ENCODE data around the gene BST2.

DNA sequence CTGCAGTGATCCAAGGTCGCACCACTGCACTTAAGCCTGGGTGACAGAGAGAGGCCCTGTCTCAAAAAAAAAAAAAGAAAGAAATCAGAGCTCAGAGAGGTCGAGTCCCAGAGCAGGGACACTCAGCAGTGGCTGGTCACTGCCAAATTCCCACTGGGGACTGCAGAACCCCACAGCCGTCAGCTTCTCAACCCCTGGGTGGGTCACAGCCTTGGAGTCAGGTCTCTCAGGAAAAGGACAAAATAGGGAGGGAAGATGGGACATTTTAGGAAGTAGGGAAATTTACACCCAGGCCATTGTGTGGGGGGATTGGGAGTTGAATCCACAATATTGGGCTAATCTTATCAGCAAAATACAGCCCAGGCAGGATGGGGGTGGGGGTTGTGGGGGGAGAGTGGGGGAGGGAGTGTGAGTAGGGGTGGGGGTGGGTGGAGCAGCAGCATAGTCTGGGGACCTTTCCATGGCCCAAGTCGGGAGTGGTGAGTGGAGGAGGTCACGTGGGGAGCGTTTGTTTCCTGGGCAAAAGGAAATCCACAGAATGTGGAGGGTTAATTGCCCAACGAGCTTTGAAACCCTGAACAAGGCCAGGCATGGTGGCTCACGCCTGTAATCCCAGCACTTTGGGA lies 6.4 kb downstream of the BST2 start:
- TF ChIP-seq, protein P1, sequence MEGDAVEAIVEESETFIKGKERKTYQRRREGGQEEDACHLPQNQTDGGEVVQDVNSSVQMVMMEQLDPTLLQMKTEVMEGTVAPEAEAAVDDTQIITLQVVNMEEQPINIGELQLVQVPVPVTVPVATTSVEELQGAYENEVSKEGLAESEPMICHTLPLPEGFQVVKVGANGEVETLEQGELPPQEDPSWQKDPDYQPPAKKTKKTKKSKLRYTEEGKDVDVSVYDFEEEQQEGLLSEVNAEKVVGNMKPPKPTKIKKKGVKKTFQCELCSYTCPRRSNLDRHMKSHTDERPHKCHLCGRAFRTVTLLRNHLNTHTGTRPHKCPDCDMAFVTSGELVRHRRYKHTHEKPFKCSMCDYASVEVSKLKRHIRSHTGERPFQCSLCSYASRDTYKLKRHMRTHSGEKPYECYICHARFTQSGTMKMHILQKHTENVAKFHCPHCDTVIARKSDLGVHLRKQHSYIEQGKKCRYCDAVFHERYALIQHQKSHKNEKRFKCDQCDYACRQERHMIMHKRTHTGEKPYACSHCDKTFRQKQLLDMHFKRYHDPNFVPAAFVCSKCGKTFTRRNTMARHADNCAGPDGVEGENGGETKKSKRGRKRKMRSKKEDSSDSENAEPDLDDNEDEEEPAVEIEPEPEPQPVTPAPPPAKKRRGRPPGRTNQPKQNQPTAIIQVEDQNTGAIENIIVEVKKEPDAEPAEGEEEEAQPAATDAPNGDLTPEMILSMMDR (IDR thresholded peaks at IDR 0.05; ENCODE audit: borderline replicate concordance, extremely low read depth, low read length, poor library complexity, severe bottlenecking) = no peak
- TF ChIP-seq EZH2 (IDR thresholded peaks at IDR 0.05; ENCODE audit: borderline replicate concordance, low read depth, low read length, severe bottlenecking) = no peak

Measured in DND-41 (cell line).